H1 (cell line): ENCODE data around the gene PLXNB1. TPM values are rescaled to one million over a fixed set of nuclear protein-coding genes. Genes with fewer than 3 reads are reported as not detected.

Experiments used
- CTCF ChIA-PET: fragments of 300-600 bp; sonication (Branson Sonifier 250); formaldehyde crosslinking; loops from one replicate; lab custom pipeline; 2021; ENCODE audit not compliant: partially characterized antibody; lab: Charles Lee
- POLR2A ChIA-PET: fragments of 300-600 bp; sonication (Branson Sonifier 250); formaldehyde crosslinking; loops from one replicate; lab custom pipeline; 2021; ENCODE audit warnings: inconsistent platforms; ENCODE audit not compliant: partially characterized antibody; lab: Charles Lee
- DNase-seq, 2 experiments: peaks; one replicate each; pipeline versions ENCODE4 v3.0.0 to v3.0.0-alpha.2; 2010 to 2022; ENCODE audit warnings: low spot score in 2 of 2, low read depth in 1 of 2, mixed read lengths in 1 of 2
- FAIRE-seq: peaks from 2 replicates; lab custom pipeline; 2011; peaks lifted over from hg19 to GRCh38; lab: Jason Lieb, UNC
- H2AFZ ChIP-seq: 2 replicates; pipeline ENCODE4 v1.8.1; 2012; ENCODE audit warnings: low read length, inconsistent platforms
- H2AK5ac ChIP-seq: 2 replicates; pipeline ENCODE4 v1.6.1; 2013; ENCODE audit warnings: low read depth, low read length
- H2BK120ac ChIP-seq: replicated peaks from 2 replicates; pipeline ENCODE3; 2013; ENCODE audit warnings: low read depth, low read length, inconsistent platforms
- H2BK12ac ChIP-seq: 2 replicates; pipeline ENCODE4 v1.6.1; 2013; ENCODE audit warnings: low read depth, low read length
- H2BK15ac ChIP-seq: 2 replicates; pipeline ENCODE4 v1.6.1; 2013; ENCODE audit warnings: low read length
- H2BK20ac ChIP-seq: 2 replicates; pipeline ENCODE4 v1.6.1; 2013; ENCODE audit warnings: low read length
- H2BK5ac ChIP-seq: 2 replicates; pipeline ENCODE4 v1.6.1; 2013; ENCODE audit warnings: low read depth, low read length
- H3K14ac ChIP-seq: 2 replicates; pipeline ENCODE4 v1.6.1; 2013; ENCODE audit warnings: inconsistent platforms; ENCODE audit not compliant: insufficient read length
- H3K18ac ChIP-seq: 2 replicates; pipeline ENCODE4 v1.6.1; 2013; ENCODE audit warnings: low read length; ENCODE audit errors: extremely low read depth
- H3K23ac ChIP-seq: 2 replicates; pipeline ENCODE4 v1.6.1; 2013; ENCODE audit warnings: inconsistent platforms; ENCODE audit not compliant: insufficient read length
- H3K23me2 ChIP-seq: 2 replicates; pipeline ENCODE4 v1.6.1; 2013; ENCODE audit warnings: low read depth, low read length
- H3K27ac ChIP-seq: 2 replicates; pipeline ENCODE4 v1.6.1; 2011; ENCODE audit warnings: low read depth, low read length, inconsistent platforms
- H3K27me3 ChIP-seq, 4 experiments: replicated peaks in 1 of 4; 1 replicate in 1 of 4; 2 replicates in 3 of 4; pipeline versions ENCODE4 v1.6.1 to v1.8.1; 2011 to 2013; ENCODE audit warnings: low read length in 3 of 4, mild to moderate bottlenecking in 3 of 4, inconsistent platforms in 2 of 4, mixed read lengths in 2 of 4, moderate library complexity in 1 of 4; ENCODE audit not compliant: control insufficient read depth in 3 of 4, insufficient read depth in 3 of 4; ENCODE audit errors: extremely low read depth in 1 of 4
- H3K36me3 ChIP-seq, 4 experiments: 2 replicates each; pipeline versions ENCODE4 v1.6.1 to v1.8.1; 2011 to 2013; ENCODE audit warnings: mild to moderate bottlenecking in 4 of 4, low read length in 3 of 4, moderate library complexity in 2 of 4, control low read depth in 1 of 4, inconsistent platforms in 1 of 4; ENCODE audit not compliant: insufficient read depth in 4 of 4, control insufficient read depth in 2 of 4
- H3K4ac ChIP-seq: replicated peaks from 2 replicates; pipeline ENCODE3; 2013; ENCODE audit warnings: low read length, low read depth, mixed read lengths, inconsistent platforms; ENCODE audit not compliant: insufficient read length
- H3K4me1 ChIP-seq, 4 experiments: replicated peaks in 1 of 4; 1 replicate in 1 of 4; 2 replicates in 3 of 4; pipeline versions ENCODE4 v1.6.1 to v1.8.1; 2011 to 2013; ENCODE audit warnings: low read length in 3 of 4, inconsistent platforms in 2 of 4, mixed read lengths in 1 of 4; ENCODE audit not compliant: insufficient read depth in 4 of 4, control insufficient read depth in 3 of 4
- H3K4me2 ChIP-seq, 2 experiments: 2 replicates each; pipeline versions ENCODE4 v1.6.1 to v1.8.1; 2011 to 2013; ENCODE audit warnings: low read depth in 2 of 2, low read length in 2 of 2, control low read depth in 1 of 2, inconsistent platforms in 1 of 2, mild to moderate bottlenecking in 1 of 2; ENCODE audit not compliant: insufficient read depth in 1 of 2
- H3K4me3 ChIP-seq, 4 experiments: fragments of 200-600, 300-600 bp in 1 of 4; sonication (generic), shearing (Covaris generic), sonication (Bioruptor Twin) in 1 of 4; 2 replicates each; pipeline versions ENCODE4 v1.5.1 to v1.8.1; 2011 to 2016; ENCODE audit warnings: low read length in 4 of 4, low read depth in 3 of 4, control low read depth in 2 of 4, inconsistent platforms in 2 of 4, mild to moderate bottlenecking in 2 of 4, mixed read lengths in 1 of 4, moderate library complexity in 1 of 4; ENCODE audit not compliant: insufficient read depth in 2 of 4; ENCODE audit errors: extremely low read depth in 1 of 4
- H3K56ac ChIP-seq: replicated peaks from 2 replicates; pipeline ENCODE3; 2013; ENCODE audit warnings: low read depth, mild to moderate bottlenecking, mixed read lengths, low read length, inconsistent platforms; ENCODE audit not compliant: insufficient read length
- H3K79me1 ChIP-seq: 2 replicates; pipeline ENCODE4 v1.6.1; 2013; ENCODE audit warnings: low read depth, low read length, control low read depth
- H3K79me2 ChIP-seq, 2 experiments: 2 replicates each; pipeline versions ENCODE4 v1.6.1 to v1.8.1; 2012 to 2013; ENCODE audit warnings: low read length in 2 of 2, mild to moderate bottlenecking in 2 of 2, inconsistent platforms in 1 of 2; ENCODE audit not compliant: insufficient read depth in 2 of 2, control insufficient read depth in 1 of 2
- H3K9ac ChIP-seq, 4 experiments: replicated peaks in 1 of 4; 1 replicate in 1 of 4; 2 replicates in 3 of 4; pipeline versions ENCODE4 v1.6.1 to v1.8.1; 2011 to 2013; ENCODE audit warnings: low read depth in 3 of 4, low read length in 3 of 4, control low read depth in 2 of 4, mild to moderate bottlenecking in 2 of 4, moderate library complexity in 2 of 4, inconsistent platforms in 1 of 4; ENCODE audit errors: extremely low read depth in 1 of 4
- H3K9me3 ChIP-seq, 2 experiments: 2 replicates each; pipeline versions ENCODE4 v1.6.1 to v1.8.1; 2012 to 2013; ENCODE audit warnings: mild to moderate bottlenecking in 2 of 2, moderate library complexity in 2 of 2, control low read depth in 1 of 2, inconsistent platforms in 1 of 2, low read depth in 1 of 2, low read length in 1 of 2, mixed read lengths in 1 of 2; ENCODE audit not compliant: insufficient read depth in 2 of 2
- H4K20me1 ChIP-seq, 2 experiments: replicated peaks in 1 of 2; 2 replicates each; pipeline versions ENCODE3 to v1.8.1; 2011 to 2013; ENCODE audit warnings: inconsistent platforms in 2 of 2, low read length in 2 of 2, mild to moderate bottlenecking in 1 of 2; ENCODE audit not compliant: insufficient read depth in 2 of 2, control insufficient read depth in 1 of 2
- H4K5ac ChIP-seq: 2 replicates; pipeline ENCODE4 v1.6.1; 2013; ENCODE audit warnings: low read length, low read depth, mixed read lengths, inconsistent platforms; ENCODE audit not compliant: insufficient read length
- H4K8ac ChIP-seq: 2 replicates; pipeline ENCODE4 v1.8.0; 2013; ENCODE audit warnings: mild to moderate bottlenecking, moderate library complexity, low read length, inconsistent platforms; ENCODE audit not compliant: insufficient read depth; ENCODE audit errors: extremely low read depth
- H4K91ac ChIP-seq: replicated peaks from 2 replicates; pipeline ENCODE3; 2013; ENCODE audit warnings: low read length, mixed read lengths, inconsistent platforms; ENCODE audit not compliant: insufficient read length
- ASH2L ChIP-seq: fragments of 200-600, 300-600 bp; sonication (generic); IDR thresholded peaks from one replicate; pipeline ENCODE4 v1.7.1; 2017; ENCODE audit warnings: low read length
- BACH1 ChIP-seq: IDR thresholded peaks from 2 replicates; pipeline ENCODE4 v1.6.1; 2012; ENCODE audit warnings: low read length, improper control_type of control experiment
- HDAC2 ChIP-seq, 2 experiments: fragments of 300-600 bp in 1 of 2; sonication (generic) in 1 of 2; IDR thresholded peaks; 2 replicates each; pipeline ENCODE4 v1.6.1; 2011 to 2012; ENCODE audit warnings: low read depth in 2 of 2, low read length in 2 of 2, mild to moderate bottlenecking in 2 of 2, moderate library complexity in 2 of 2, borderline replicate concordance in 1 of 2, inconsistent platforms in 1 of 2
- KDM4A ChIP-seq: IDR thresholded peaks from one replicate; pipeline ENCODE4 v1.7.1; 2012; ENCODE audit warnings: low read depth, mild to moderate bottlenecking, moderate library complexity, low read length, inconsistent platforms; ENCODE audit not compliant: severe bottlenecking
- SAP30 ChIP-seq: fragments of 300-600 bp; sonication (generic); IDR thresholded peaks from 2 replicates; pipeline ENCODE4 v1.7.1; 2012; ENCODE audit warnings: low read length, moderate library complexity, mild to moderate bottlenecking, inconsistent platforms; ENCODE audit not compliant: insufficient read depth, insufficient replicate concordance
- WGBS, 2 experiments: shearing (Covaris generic) in 1 of 2; methylation state at CpG; one replicate each; pipeline versions ENCODE4 v1.1.6 to v1.1.7; 2013 to 2015; ENCODE audit warnings: low lambda C conversion rate in 2 of 2, mixed read lengths in 2 of 2, inconsistent platforms in 1 of 2, low coverage in 1 of 2, missing lambda C conversion rate in 1 of 2; ENCODE audit not compliant: insufficient replicate concordance in 2 of 2, insufficient coverage in 1 of 2, insufficient read length in 1 of 2; ENCODE audit errors: extremely low coverage in 1 of 2, missing lambda C conversion rate in 1 of 2; 5-methylcytosine and 5-hydroxymethylcytosine counted together
- polyA plus RNA-seq, 7 experiments: library from polyadenylated mRNA; depleted of rRNA in 3 of 7; stranded (reverse) in 5 of 7; unstranded in 2 of 7; fragments of >200 nt in 5 of 7; fragments of 200-250 nt in 2 of 7; gene quantifications; 1 replicate in 5 of 7; 2 replicates in 1 of 7; 4 replicates in 1 of 7; pipeline versions ENCODE4 v1.2.1 to v1.2.3, GENCODE V29; 2011 to 2013; ENCODE audit warnings: missing spikeins in 2 of 7, mixed read lengths in 2 of 7
- total RNA-seq: library from RNA; stranded (reverse); fragmentation: NEBNext Ultra II Directional; extraction: Animal tissue kit (Norgen Biotek cat#: 25700); gene quantifications from 2 replicates; pipeline ENCODE4 v1.2.1, GENCODE V29; 2021
- TF ChIP-seq, protein P1 (sequence below), 3 experiments: IDR thresholded peaks; 1 replicate in 2 of 3; 2 replicates in 1 of 3; pipeline versions ENCODE4 v1.5.1 to v1.6.1; 2011; ENCODE audit warnings: low read length in 3 of 3, mild to moderate bottlenecking in 3 of 3, inconsistent platforms in 2 of 3, low read depth in 1 of 3, moderate library complexity in 1 of 3; ENCODE audit not compliant: insufficient read depth in 1 of 3; ENCODE audit errors: control extremely low read depth in 1 of 3
- TF ChIP-seq, protein P2 (sequence below): IDR thresholded peaks from 2 replicates; pipeline ENCODE4 v1.6.1; 2012; ENCODE audit warnings: inconsistent platforms

Gene PLXNB1
- total and polyA plus RNA-seq, 2 of the 8 experiments (the other 6 are each of a cell fraction or from before 2014, with no cell fraction given) = 109 to 114 TPM

DNA sequence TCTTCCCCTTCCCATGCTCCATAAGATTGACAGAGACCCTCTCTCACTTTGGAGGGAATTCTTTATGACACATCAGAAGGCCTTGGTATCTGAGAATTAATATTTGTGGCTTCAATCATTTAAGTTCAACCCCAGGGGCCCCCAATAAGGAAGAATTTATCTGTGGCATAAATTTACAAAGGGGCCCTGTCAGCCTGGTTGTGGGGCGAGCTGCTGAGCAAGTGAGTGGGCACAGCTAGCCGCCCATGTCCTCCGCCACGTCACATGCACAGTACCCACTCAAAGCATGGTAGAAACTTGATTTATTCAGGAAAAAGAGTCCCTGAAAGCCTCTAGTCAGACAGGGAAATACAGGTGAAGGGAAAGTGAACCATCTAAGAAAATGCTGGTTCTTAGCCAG is 13.3 kb downstream of the PLXNB1 start:
- Histone ChIP-seq H3K4me3 (no peak overlapping the region), H2AK5ac (no peak overlapping the region), H4K8ac (no peak overlapping the region), H3K4me1 (no peaks in the 10 kb centered on the region), H2BK20ac (no peak overlapping the region), H3K36me3 (peaks cover 62 to 79% (median 72%) of the 10 kb centered on the region in 4 experiments), H3K4ac (no peak overlapping the region), H3K79me2 (peaks cover 0 to 3% of the 10 kb centered on the region in 2 experiments; a peak in 1 of 4 replicates), H3K14ac (no peak overlapping the region), H2BK12ac (no peak overlapping the region), H2AFZ (no peak overlapping the region), H3K9ac (no peak overlapping the region), H3K27ac (no peak overlapping the region), H3K18ac (no peak overlapping the region), H3K56ac (no peak overlapping the region), H3K4me2 (no peak overlapping the region), H3K79me1 (no peaks in the 10 kb centered on the region; the same call in none of the 2 replicates), H3K23ac (no peak overlapping the region), H4K20me1 (peaks cover 15 to 50% of the 10 kb centered on the region in 2 experiments), H2BK120ac (no peak overlapping the region), H3K9me3 (no peaks in the 10 kb centered on the region), H2BK5ac (no peak overlapping the region), H2BK15ac (no peak overlapping the region), H4K5ac (no peak overlapping the region), H3K23me2 (no peaks in the 10 kb centered on the region), H3K27me3 (no peaks in the 10 kb centered on the region), H4K91ac (no peak overlapping the region)
- POLR2A ChIA-PET = interaction anchor here (1.0 to 31.5 kb wide), 3 partner anchors 6 to 176 kb away, joined by 3 to 650 read pairs (median 650); partner anchors contain the start of genes PLXNB1 and ZNF589
- 88% methylated on average over 4 of the region's 4 CpGs; no CpG with 5 or more reads in 1 of the 2 experiments for WGBS, 2 experiments
- no peak for FAIRE-seq
- TF ChIP-seq, protein P1, sequence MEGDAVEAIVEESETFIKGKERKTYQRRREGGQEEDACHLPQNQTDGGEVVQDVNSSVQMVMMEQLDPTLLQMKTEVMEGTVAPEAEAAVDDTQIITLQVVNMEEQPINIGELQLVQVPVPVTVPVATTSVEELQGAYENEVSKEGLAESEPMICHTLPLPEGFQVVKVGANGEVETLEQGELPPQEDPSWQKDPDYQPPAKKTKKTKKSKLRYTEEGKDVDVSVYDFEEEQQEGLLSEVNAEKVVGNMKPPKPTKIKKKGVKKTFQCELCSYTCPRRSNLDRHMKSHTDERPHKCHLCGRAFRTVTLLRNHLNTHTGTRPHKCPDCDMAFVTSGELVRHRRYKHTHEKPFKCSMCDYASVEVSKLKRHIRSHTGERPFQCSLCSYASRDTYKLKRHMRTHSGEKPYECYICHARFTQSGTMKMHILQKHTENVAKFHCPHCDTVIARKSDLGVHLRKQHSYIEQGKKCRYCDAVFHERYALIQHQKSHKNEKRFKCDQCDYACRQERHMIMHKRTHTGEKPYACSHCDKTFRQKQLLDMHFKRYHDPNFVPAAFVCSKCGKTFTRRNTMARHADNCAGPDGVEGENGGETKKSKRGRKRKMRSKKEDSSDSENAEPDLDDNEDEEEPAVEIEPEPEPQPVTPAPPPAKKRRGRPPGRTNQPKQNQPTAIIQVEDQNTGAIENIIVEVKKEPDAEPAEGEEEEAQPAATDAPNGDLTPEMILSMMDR (IDR thresholded peaks at IDR 0.05; ENCODE audit: control extremely low read depth in 1 of 3, insufficient read depth in 1 of 3, low read depth in 1 of 3, low read length in 3 of 3) = no peak
- TF ChIP-seq KDM4A = no peak
- TF ChIP-seq ASH2L = no peak
- TF ChIP-seq SAP30 = no peak
- TF ChIP-seq, protein P2, sequence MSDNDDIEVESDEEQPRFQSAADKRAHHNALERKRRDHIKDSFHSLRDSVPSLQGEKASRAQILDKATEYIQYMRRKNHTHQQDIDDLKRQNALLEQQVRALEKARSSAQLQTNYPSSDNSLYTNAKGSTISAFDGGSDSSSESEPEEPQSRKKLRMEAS = no peak
- TF ChIP-seq BACH1 = no peak
- TF ChIP-seq HDAC2 (IDR thresholded peaks at IDR 0.05; ENCODE audit: borderline replicate concordance in 1 of 2, low read depth in 2 of 2, low read length in 2 of 2) = no peak
- no peak for DNase-seq
- CTCF ChIA-PET = interaction anchor here (0.7 to 4.3 kb wide), 10 partner anchors 7 to 184 kb away, joined by 3 to 47 read pairs (median 11); partner anchors contain the start of gene CCDC51
